Breast epithelium (tissue), 3 donors: ENCODE measurements around the gene PIK3C2G.

Experiments used
- POLR2A ChIP-seq: fragments of 450-650 bp; IDR thresholded peaks from one replicate; pipeline ENCODE4 v1.6.1; 2016; ENCODE audit warnings: antibody characterized with exemption, mild to moderate bottlenecking, moderate library complexity
- POLR2AphosphoS5 ChIP-seq, 3 donors: sonication (generic); formaldehyde crosslinking; IDR thresholded peaks; one replicate each; pipeline ENCODE4 v1.6.1; 2017; ENCODE audit warnings: antibody characterized with exemption in 3 of 3
- TF ChIP-seq, protein P1 (sequence below), 3 donors: fragments of 450-650 bp; IDR thresholded peaks; one replicate each; pipeline ENCODE4 v1.5.1; 2016 to 2017; ENCODE audit warnings: antibody characterized with exemption in 3 of 3, mild to moderate bottlenecking in 3 of 3, moderate library complexity in 3 of 3

DNA sequence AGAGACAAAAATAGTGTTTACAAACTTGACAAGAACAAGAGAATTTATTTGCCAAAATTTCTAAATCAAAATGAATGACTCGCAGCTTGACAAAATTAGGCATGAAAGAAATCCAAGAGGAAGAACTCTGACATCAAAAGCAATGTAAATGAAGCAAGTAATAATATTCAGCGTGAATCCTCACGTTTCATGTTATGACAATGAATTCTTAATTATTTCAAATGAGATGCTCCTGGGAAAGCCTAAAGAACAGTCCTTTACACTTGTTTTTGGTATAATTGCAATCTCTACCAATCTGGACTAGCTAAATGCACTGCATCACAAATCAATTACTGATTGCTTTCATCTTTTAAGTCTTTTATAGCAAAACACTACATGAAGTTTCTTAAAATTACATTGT is 29.1 kb downstream of the PIK3C2G start:
- TF ChIP-seq, protein P1, sequence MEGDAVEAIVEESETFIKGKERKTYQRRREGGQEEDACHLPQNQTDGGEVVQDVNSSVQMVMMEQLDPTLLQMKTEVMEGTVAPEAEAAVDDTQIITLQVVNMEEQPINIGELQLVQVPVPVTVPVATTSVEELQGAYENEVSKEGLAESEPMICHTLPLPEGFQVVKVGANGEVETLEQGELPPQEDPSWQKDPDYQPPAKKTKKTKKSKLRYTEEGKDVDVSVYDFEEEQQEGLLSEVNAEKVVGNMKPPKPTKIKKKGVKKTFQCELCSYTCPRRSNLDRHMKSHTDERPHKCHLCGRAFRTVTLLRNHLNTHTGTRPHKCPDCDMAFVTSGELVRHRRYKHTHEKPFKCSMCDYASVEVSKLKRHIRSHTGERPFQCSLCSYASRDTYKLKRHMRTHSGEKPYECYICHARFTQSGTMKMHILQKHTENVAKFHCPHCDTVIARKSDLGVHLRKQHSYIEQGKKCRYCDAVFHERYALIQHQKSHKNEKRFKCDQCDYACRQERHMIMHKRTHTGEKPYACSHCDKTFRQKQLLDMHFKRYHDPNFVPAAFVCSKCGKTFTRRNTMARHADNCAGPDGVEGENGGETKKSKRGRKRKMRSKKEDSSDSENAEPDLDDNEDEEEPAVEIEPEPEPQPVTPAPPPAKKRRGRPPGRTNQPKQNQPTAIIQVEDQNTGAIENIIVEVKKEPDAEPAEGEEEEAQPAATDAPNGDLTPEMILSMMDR (IDR thresholded peaks at IDR 0.05), result no peak
- no peak for TF ChIP-seq POLR2A
- TF ChIP-seq POLR2AphosphoS5 (IDR thresholded peaks at IDR 0.05), result no peak
